GM19324 (cell line): ENCODE data around the gene CSTF2T.
"Not testable (repeated sequence)": the region's sequence is repeated elsewhere in the genome, so short reads cannot be mapped to it uniquely, and the experiment has no call there.

ENCODE experiments used
- ATAC-seq: cut with Tn5 transposase; IDR thresholded peaks from one replicate; pipeline ENCODE4 v1.9.1; 2021; ENCODE audit warnings: mild to moderate bottlenecking, moderate library complexity; ENCODE audit not compliant: unreplicated experiment, low FRiP score

Gene CSTF2T

DNA sequence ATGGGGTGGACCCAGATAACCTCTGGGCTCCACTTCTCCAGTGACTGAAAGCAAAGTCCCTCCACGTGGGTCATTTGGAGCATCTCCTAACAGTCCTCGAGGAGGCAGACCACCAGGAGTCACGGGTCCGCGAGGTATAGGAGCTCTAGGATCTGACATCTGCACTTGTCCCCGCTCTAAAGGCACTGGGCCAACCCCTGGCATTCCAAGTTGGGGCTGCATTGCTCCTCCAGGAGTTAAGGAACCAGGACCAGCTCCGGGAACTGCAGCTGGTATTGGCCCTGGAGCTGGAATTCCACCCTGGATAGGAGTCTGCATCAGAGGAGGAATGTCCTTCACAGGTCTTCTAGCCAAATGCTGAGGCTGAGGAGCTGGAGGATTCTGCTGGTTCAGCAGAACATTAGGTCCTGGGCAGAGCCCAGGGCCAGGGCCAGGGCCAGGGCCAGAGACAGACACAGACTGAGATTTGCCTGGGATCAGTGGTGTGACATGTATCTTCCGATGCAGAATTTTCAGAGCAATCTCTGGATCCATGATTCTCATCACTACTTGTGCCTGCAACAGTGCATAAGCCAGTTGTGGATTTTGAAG is 827 bp downstream of the CSTF2T start:
- ATAC-seq, result no peak

DNA sequence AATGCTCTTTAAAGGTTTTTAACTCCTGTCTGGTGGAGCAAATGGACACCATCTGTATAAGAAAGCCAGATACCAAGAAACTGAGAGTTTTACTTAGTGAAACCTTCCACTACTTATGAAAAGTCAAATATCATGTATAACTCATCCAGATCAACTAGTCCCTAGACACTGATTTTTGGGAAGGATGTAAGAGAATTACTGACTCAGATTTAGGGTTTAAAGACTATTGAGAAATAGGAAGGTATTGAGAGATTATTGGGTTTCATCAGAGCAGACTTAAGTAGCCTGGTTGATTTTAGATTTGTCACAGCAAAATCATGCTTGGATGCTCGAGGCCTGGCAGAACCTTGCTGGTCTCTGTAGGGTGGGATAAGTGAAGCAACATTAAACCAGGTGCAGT is 3.1 kb downstream of the CSTF2T start:
- ATAC-seq, result no peak

- ATAC-seq, result no peak
Observed at GRCh38 chr10:51694086-51694768, 5.2 kb downstream of the CSTF2T start.

GRCh38 chr10:51691135-51691534 is 8.3 kb downstream of the CSTF2T start:
- no peak for ATAC-seq

- ATAC-seq, result no peak
Observed at GRCh38 chr10:51689536-51689935, 9.9 kb downstream of the CSTF2T start.

DNA sequence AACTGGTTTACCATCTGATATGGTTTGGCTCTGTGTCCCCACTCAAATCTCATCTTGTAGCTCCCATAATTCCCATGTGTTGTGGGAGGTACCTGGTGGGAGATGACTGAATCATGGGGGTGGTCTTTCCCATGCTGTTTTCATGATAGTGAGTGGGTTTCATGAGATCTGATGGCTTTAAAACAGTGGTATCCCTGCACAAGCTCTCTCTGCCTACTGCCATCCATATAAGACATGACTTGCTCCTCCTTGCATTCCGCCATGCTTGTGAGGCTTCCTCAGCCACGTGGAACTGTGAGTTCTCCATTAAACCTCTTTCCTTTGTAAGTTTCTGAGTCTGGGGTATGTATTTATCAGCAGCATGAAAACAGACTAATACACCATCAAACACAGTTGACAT is 10.6 kb downstream of the CSTF2T start:
- ATAC-seq, result not testable (repeated sequence)

DNA sequence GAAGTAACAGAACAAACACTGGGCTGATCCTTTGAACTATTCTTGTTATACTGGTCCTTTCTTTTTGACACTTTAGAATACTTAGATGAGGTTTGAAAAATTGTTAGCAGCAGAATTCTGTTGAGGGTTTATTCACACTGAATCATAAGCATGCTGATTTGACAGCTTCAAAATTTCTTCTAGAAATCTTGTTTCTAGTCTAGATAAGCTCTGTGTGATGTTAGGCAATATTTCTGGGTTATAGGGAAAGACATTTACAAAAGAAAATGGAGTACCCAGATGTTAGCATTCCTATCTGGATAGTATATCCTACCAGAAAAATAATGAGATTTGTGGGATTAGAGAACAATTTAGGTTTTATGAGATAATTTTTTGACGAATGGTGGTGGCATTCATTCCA is 12.1 kb downstream of the CSTF2T start:
- no peak for ATAC-seq

- no peak for ATAC-seq
Observed at GRCh38 chr10:51685768-51686167, 13.6 kb downstream of the CSTF2T start.

GRCh38 chr10:51683031-51683691 is 16.2 kb downstream of the CSTF2T start:
- no peak for ATAC-seq

- no peak for ATAC-seq
Observed at GRCh38 chr10:51679841-51680240, 19.6 kb downstream of the CSTF2T start.

DNA sequence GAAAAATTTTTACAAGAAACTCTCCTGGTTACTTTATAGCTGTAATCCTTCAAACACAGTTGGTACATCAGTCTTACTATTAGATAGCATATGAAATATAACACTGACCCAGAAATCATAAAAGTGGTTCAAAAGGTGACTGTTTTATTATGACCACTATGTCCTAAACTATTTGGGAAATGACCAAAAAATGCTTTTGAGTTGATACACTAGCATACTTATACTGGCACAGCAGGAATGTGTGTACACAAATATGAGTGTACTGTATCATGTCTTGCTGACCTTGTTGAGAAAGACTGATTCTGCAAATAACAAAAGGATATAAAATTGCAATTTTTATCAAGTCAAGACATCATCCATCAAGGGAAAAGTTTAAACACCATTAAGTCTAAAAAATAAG is 24.3 kb downstream of the CSTF2T start:
- no peak for ATAC-seq

- ATAC-seq, result no peak
Observed at GRCh38 chr10:51672039-51672535, 27.3 kb downstream of the CSTF2T start.

- ATAC-seq, result no peak
Observed at GRCh38 chr10:51669041-51669440, 30.4 kb downstream of the CSTF2T start.

- no peak for ATAC-seq
Observed at GRCh38 chr10:51668336-51668689, 31.1 kb downstream of the CSTF2T start.

GRCh38 chr10:51667678-51668335 is 31.6 kb downstream of the CSTF2T start:
- ATAC-seq, result no peak

DNA sequence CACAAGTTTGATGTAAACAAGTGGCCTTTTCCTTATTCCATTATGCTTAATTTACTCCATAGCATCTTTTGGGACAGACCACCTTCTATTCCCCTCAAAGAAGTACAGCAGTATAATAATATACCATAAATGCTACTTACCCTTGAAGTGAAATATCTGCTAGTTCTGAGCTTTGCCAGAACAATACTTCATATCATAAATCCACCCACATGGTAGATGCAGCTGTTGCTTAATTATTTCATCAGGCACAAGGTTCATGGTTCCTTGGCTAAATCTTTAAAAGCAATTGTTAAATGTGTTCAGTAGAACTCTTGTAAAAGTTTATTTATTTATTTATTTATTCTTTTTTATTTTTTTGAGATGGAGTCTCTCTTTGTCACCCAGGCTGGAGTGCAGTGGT is 32.9 kb downstream of the CSTF2T start:
- no peak for ATAC-seq

DNA sequence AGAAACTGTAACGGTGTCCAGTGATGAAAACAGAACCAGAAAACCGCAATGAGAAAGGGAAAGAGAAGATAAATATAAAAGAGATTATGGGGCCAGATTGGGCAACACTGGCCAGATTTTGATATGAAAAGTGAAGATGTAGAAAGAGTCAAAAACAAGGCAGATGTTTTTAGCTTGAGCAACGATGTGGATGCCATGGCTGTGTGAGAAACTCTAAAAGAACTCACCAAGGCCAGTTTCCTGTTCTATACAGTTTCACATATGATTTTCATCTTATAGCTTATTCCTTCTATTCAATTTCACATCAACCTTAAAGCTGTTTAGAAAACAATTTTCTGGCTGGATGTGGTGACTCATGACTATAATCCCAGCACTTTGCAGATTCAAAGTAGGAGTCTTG is 36.3 kb downstream of the CSTF2T start:
- ATAC-seq, result no peak

GRCh38 chr10:51659344-51659743 is 40.1 kb downstream of the CSTF2T start:
- ATAC-seq, result no peak

DNA sequence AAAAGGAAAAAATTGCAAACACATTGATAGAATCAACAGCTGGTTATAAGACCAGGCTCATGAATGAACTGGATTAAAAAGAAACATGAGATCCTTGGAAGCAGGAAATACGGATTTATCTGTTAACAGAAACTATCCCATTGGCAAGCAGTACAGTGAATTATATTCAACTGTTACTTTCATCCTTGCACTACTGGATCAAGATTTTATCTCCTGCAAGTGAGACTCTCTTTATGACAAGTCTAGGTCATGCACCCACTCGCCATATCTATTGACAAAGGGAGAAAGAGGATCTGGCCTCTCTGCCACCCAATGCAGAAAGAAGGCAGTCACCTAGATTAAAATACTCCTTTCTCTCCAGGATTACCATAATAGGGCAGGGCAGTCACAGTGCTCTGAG is 41.4 kb downstream of the CSTF2T start:
- no peak for ATAC-seq

- ATAC-seq, result no peak
Observed at GRCh38 chr10:51656503-51656902, 42.9 kb downstream of the CSTF2T start.

DNA sequence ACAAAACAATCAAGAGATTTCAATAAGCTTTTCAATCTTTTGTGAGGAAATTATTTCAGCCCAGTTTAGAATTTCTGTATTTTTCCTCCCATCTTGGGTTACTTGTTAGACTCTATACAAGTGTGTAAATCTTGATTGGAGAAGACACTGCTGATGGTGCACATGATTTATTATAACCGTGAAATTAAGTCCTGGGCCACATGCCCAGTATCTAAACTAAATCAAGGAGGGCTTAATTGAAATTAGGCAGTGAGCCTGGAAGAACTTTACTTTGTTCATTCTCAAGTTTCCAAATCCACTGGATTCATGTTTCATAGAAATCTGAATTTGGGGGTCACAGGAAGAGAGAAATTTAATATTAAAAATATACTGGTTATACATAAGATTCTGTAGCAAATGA is 44.5 kb downstream of the CSTF2T start:
- ATAC-seq, result no peak
